ENCODE data around the gene ELMOD1.

Gene ELMOD1

DNA sequence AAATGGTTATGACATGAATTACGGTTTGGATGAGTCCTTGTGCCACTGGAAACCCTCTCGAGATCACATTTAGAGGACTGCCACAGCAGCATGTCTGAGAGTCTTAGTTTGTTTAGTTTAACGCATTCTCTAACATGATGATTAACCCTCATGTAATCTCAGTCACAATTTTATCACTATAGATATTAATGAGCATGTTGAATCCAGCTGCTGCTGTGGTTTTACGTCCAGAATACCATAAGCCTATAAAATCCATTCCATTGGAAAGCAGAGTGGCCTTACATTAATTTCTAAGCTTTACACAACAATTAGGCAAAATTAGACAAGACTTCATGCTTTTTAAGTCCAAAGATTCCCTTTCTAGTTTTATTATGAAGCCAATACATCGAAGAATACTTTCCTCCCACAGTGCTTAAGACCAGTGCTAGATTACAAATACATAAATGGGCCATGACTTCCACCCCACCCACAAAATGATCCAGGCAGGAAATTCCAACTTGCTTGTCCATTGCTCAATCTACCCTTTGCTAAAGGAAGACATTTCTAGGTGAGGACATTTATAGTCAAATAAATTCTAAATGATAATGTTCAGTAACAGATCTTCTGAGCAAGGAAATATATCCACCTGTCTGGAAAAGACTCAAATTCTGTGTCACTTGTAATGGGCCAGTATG, 3.5 kb upstream of the ELMOD1 start:
- no peak for DNase-seq

DNA sequence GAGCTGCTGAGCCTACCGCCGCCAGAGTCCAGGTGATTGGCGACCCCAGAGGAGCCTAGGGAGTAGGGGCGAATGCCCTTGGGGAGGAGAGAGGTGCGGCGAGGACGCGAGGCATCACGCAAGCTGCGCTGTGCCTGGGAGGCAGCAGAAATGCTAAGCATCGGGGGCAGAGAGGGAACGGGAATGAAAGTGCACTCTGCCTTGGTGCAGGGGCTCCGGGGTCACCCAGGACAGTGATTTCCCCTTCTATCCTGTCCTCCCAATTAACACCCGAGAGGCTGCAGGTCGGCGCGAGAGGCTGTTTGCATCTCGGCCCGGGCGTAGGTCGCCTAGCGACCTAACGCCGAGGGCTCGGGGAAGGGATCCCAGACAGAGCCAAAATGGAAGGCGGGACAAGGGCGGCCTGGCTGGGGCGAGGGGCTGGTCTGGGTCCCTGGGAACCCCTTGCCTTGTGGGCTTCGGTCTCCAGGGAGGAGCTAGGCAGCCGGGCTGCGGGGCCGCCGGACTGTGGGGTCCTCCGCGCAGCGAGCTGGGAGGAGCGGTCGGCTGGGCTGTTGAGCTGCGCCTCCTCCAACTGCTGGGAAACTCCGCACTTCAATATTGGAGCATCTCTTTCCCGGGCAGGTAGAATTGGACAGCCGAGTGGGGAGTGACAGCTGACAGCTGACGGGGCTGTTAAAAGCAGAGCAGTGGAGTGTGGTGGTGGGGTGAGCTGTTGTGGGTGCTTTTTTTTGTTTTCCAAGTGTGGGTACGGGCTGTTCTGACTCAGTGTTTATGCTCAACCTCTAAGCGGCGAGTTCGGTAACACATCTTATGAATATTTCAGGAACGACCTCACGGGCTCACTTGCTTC, 657 bp downstream of the ELMOD1 start:
- no peak for DNase-seq

DNA sequence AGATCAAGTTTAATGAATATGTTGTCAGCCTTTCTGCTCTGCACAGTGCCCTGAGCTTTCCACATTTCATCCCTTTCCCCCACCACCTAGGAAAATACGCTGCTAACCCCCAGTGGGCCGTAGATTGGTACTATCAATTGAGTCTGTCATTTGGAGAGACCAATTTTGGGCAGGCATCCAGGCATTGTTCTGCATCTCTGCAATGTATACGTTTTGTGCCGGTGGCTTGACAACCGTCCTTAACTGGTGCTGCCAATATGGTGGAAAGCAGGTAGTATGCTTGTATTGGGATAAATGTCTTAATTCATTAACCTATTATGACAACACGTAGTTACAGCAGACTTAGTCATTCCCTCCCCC, 1.3 kb downstream of the ELMOD1 start:
- DNase-seq: no peak

- no peak for DNase-seq
Observed at GRCh38 chr11:107592813-107593212, 1.9 kb downstream of the ELMOD1 start.

- DNase-seq: no peak
Observed at GRCh38 chr11:107593951-107594350, 3.0 kb downstream of the ELMOD1 start.

DNA sequence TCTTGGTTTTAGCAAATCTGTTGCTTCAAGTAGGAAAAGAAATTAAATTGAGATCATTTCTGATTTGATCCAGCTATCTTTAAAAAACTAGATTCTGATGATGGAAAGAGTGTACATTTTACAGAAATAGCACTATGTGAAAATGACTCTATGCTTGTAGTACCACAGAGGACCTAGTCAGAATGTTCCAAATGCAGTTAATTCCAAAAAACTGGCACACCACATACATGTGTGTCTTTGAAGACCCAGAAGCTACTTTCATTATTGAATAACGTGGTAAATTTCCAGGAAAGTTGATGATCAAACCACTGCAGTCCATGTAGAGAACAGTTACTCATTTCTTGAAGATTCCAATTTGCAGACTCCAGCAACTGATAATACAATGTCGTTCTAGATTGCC, 3.8 kb downstream of the ELMOD1 start:
- no peak for DNase-seq

DNA sequence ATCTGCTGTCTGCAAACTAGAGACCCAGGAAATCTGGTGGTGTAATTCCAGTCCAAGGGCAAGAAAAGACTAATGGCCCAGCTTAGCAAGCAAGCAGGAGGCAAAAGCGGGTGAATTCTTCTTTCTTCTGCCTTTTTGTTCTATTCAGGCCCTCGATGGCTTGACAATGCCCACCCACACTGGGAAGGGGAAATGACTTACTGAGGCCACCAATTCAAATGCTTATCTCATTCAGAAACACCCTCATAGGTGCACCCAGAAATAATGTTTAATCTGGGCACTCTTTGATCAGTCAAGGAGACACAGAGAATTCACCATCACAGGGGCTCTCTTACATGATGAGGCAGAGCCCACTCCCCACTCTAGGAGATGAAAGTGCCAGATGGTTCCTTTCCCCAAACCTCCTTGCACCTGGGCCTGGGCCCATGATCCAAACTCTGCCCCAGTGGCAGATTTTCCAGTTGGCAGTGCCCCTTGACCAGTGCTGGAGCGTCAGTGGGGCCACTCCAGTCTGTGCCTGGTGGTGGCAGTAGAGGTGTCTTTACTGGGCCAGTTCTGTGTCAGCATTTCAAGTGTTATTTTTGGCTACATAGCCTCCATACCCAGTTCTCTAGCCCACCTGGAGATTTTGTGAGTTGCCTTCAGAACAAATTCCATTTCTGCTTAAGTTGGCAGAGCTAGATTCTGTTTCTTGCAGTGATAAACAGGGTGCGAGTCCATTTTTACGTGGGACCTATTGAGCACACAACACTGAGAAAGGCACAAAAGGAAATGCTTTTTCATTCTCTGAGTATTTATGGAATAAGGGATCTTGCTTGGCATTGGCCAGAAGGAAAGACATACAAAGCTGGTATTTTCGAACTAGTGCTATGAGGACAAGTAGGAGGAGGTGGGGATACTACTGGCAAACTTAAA, 7.5 kb downstream of the ELMOD1 start:
- no peak for DNase-seq

- no peak for DNase-seq
Observed at GRCh38 chr11:107605061-107606006, 14.4 kb downstream of the ELMOD1 start.

DNA sequence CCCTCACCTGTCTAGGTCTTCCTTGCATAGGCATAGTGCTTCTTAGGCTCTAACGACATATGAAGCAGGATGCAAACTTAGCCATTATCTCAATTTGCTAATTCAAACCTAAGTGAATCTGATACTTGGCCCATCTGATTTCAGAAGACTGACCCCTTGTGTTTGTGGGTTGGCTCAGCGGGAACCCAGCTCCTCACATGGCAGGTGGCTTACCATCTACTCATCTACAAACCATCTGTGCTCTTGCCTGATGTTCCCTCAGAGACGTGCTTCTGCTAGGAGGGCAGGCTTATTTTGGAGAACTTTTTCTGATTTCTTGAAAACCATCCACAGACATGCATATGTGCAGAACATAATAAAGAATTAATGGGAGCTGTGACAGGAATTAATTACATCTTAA, 15.2 kb downstream of the ELMOD1 start:
- DNase-seq: no peak

- DNase-seq: no peak
Observed at GRCh38 chr11:107608809-107609208, 17.9 kb downstream of the ELMOD1 start.

GRCh38 chr11:107609400-107610218, 18.7 kb downstream of the ELMOD1 start:
- DNase-seq: no peak

DNA sequence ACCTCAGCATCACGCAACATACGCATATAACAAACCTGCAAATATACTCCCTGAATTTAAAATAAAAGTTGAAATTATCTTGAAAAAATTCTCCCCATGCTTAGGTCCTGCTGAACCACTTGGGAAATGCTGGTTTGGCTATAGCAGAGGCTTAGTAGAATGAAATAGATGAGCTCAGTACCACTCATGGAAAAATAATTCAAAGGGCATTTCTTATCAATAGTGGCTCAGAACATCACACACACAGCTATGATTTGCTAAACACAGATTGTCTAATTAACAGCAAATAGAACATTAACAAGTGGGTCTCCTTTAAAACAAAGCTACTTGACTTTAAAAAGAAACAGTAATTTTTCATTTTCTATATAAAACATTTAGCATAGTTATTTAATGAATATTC, 21.5 kb downstream of the ELMOD1 start:
- no peak for DNase-seq

DNA sequence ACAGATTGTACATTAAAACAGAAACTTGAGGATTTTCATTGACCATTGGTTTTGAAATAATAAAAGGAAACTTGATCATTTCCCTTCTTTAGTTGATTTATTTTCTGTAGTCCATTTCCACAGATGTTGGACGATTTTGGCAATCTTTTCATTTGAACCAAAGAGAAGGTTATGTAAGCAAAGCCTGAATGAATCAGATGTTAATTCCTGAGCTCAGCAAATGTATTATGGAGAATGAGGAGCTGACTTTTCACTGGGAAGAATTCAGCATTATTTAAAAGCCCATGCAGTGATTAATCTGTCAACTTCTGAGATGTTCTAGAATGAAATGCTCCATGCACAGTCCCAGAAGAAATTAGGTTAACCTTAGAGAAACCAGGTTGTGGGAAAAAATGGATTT, 29.0 kb downstream of the ELMOD1 start:
- DNase-seq: no peak

DNA sequence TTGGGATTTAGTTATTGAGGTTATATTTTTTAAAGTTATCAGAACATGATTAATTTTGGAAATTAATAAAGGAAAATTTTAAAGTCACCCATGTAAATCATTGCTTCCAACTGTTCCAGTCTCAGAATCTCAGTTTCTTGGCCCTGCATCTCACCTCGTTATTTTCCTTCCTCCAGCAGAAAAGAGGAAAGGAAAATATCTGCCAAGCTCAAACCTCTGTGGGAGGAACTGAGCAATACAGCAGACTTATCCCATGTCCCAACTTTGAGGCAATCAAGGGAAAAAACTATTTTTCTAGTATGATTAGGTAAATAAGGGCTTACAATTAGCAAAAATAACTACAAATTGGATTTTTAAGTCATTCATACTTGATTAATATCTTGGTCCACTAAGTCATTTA, 30.1 kb downstream of the ELMOD1 start:
- no peak for DNase-seq

DNA sequence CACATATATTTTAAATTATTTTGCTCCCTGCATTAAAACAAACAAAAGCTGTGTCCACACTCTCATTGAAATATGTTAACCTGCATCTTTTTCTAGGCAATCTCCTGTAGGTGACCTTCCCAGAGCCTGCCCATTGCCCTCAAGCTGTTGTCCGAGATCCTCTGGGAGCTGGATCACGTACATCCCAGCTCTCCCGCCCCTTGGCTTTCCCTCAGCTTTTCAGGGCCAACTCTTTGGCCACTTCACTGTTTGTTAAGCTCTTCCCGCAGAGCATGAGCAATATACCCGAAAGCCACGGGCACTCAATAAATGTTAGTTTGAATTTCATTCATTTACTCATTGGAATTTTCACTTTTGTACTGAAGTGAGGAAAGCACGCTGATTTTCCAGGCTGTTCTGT, 32.2 kb downstream of the ELMOD1 start:
- DNase-seq: no peak

- no peak for DNase-seq
Observed at GRCh38 chr11:107624983-107625684, 34.2 kb downstream of the ELMOD1 start.

DNA sequence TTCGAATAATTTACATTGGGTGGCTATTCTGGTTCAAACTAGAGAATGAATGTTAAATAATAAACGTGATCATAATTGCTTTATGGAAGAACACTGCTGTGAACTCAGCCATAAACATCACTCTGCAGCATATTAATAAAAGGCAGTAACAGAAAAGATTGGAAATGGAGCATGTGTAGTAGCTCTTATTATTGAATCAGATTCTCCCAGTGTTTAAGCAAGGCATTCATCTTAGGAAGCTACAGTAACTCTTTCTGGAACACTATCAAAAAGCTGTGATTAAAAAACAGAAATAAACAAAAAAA, 34.7 kb downstream of the ELMOD1 start:
- no peak for DNase-seq

DNA sequence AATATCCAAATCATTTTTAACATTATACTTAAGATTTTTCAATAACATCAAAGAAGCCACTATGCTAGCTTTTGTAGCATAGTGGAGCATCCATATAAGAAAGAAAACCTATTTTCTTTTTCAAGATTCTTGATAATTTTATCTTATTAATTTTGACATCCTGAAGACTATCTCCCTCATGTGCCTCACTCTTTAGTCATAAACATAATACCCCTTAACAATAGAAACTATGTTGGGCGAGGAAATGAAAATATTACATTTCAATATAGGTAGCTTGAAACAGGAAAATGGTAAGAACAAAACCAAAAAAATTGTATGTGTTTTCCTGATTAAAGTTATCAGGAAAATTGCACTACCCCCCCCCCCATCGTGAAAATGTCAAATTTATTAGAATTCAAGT, 40.1 kb downstream of the ELMOD1 start:
- no peak for DNase-seq

- DNase-seq: no peak
Observed at GRCh38 chr11:107631931-107632330, 41.0 kb downstream of the ELMOD1 start.

- DNase-seq: no peak
Observed at GRCh38 chr11:107646783-107647182, 55.8 kb downstream of the ELMOD1 start.

- DNase-seq: no peak
Observed at GRCh38 chr11:107648242-107648641, 57.3 kb downstream of the ELMOD1 start.

Measured in activated naive CD4-positive, alpha-beta T cell (primary cell).